ENCODE data around the gene SYT14.
"Not testable (repeated sequence)": the region's sequence is repeated elsewhere in the genome, so short reads cannot be mapped to it uniquely, and the experiment has no call there.

Gene SYT14

GRCh38 chr1:209937996-209938959 is at the start of gene SYT14:
Gene SYT14, plus strand, starts transcription at chr1:209938217. Its CDS starts 48 bp downstream, at chr1:209938265.
- DNase-seq = no peak

GRCh38 chr1:209888291-209889076 is 49.5 kb upstream of the SYT14 start:
- not testable (repeated sequence) for DNase-seq

GRCh38 chr1:209889077-209889418 is 49.0 kb upstream of the SYT14 start:
- no peak for DNase-seq

GRCh38 chr1:209890641-209891330 is 47.2 kb upstream of the SYT14 start:
- DNase-seq = no peak

GRCh38 chr1:209893751-209894150 is 44.3 kb upstream of the SYT14 start:
- no peak for DNase-seq

- no peak for DNase-seq
These were observed 42.3 kb upstream of the SYT14 start for GRCh38 chr1:209895709-209896108.

- DNase-seq = no peak
These were observed 41.7 kb upstream of the SYT14 start for GRCh38 chr1:209896346-209896745.

- DNase-seq = not testable (repeated sequence)
These were observed 39.7 kb upstream of the SYT14 start for GRCh38 chr1:209898271-209898670.

- DNase-seq = not testable (repeated sequence)
These were observed 39.2 kb upstream of the SYT14 start for GRCh38 chr1:209898851-209899250.

- no peak for DNase-seq
These were observed 38.1 kb upstream of the SYT14 start for GRCh38 chr1:209899948-209900347.

GRCh38 chr1:209900734-209901133 is 37.3 kb upstream of the SYT14 start:
- no peak for DNase-seq

- DNase-seq = no peak
These were observed 36.8 kb upstream of the SYT14 start for GRCh38 chr1:209901211-209901610.

GRCh38 chr1:209904774-209905173 is 33.2 kb upstream of the SYT14 start:
- DNase-seq = not testable (repeated sequence)

- DNase-seq = no peak
These were observed 26.3 kb upstream of the SYT14 start for GRCh38 chr1:209911746-209912145.

- no peak for DNase-seq
These were observed 25.7 kb upstream of the SYT14 start for GRCh38 chr1:209912306-209912705.

GRCh38 chr1:209919637-209920036 is 18.4 kb upstream of the SYT14 start:
- not testable (repeated sequence) for DNase-seq

GRCh38 chr1:209920844-209921243 is 17.2 kb upstream of the SYT14 start:
- no peak for DNase-seq

GRCh38 chr1:209924390-209924789 is 13.6 kb upstream of the SYT14 start:
- DNase-seq = no peak

- no peak for DNase-seq
These were observed 12.0 kb upstream of the SYT14 start for GRCh38 chr1:209926045-209926444.

GRCh38 chr1:209927466-209927865 is 10.6 kb upstream of the SYT14 start:
- no peak for DNase-seq

- DNase-seq = no peak
These were observed 8.3 kb upstream of the SYT14 start for GRCh38 chr1:209929751-209930150.

- no peak for DNase-seq
These were observed 6.9 kb upstream of the SYT14 start for GRCh38 chr1:209931141-209931540.

- no peak for DNase-seq
These were observed 1.9 kb upstream of the SYT14 start for GRCh38 chr1:209936125-209936524.

All from stimulated activated CD4-positive, alpha-beta T cell treated with anti-CD3 and anti-CD28 coated beads, Interleukin-12 subunit alpha, Interleukin-12 subunit beta, amount 100 ng/mL, for 4 hours (primary cell).